Esophagus (tissue), 2 donors: ENCODE data around the gene TGIF1. TPM values are rescaled to one million over a fixed set of nuclear protein-coding genes. Genes with fewer than 3 reads are reported as not detected.

Experiments used
- H3K27ac ChIP-seq, 2 donors: one replicate each; pipeline ENCODE4 v1.5.1; 2013; ENCODE audit warnings: low read depth in 2 of 2, mild to moderate bottlenecking in 2 of 2, inconsistent platforms in 1 of 2, low read length in 1 of 2, moderate library complexity in 1 of 2
- H3K27me3 ChIP-seq, 2 donors: one replicate each; pipeline ENCODE4 v1.6.1; 2013; ENCODE audit warnings: low read length in 2 of 2, control low read depth in 1 of 2, mild to moderate bottlenecking in 1 of 2; ENCODE audit not compliant: insufficient read depth in 2 of 2, control insufficient read depth in 1 of 2
- H3K36me3 ChIP-seq, 2 donors: one replicate each; pipeline ENCODE4 v1.6.1; 2013; ENCODE audit warnings: low read length in 1 of 2; ENCODE audit not compliant: control insufficient read depth in 2 of 2, insufficient read depth in 2 of 2
- H3K4me1 ChIP-seq, 2 donors: one replicate each; pipeline ENCODE4 v1.6.1; 2013; ENCODE audit warnings: low read length in 1 of 2; ENCODE audit not compliant: control insufficient read depth in 2 of 2, insufficient read depth in 2 of 2
- H3K4me3 ChIP-seq, 2 donors: one replicate each; pipeline ENCODE4 v1.5.1; 2013; ENCODE audit warnings: low read length in 2 of 2, mild to moderate bottlenecking in 2 of 2, low read depth in 1 of 2, moderate library complexity in 1 of 2
- H3K9me3 ChIP-seq, 2 donors: one replicate each; pipeline ENCODE4 v1.6.1; 2013; ENCODE audit warnings: mild to moderate bottlenecking in 2 of 2, low read depth in 1 of 2, low read length in 1 of 2, moderate library complexity in 1 of 2; ENCODE audit not compliant: control insufficient read depth in 2 of 2, insufficient read depth in 1 of 2
- WGBS, 2 donors: extraction: QIAGEN DNeasy Blood & Tissue Kit; methylation state at CpG; one replicate each; pipeline ENCODE4 v1.1.7; 2013; 5-methylcytosine and 5-hydroxymethylcytosine counted together
- polyA plus RNA-seq, 2 donors: library from polyadenylated mRNA; stranded (reverse); fragments of 200-250 nt; gene quantifications; one replicate each; pipeline ENCODE4 v1.2.3, GENCODE V29; 2013
- donor health status: healthy with polysubstance abuse.
- donor health status: Bipolar disorder and iron deficiency.

Gene TGIF1
- polyA plus RNA-seq, 2 donors, result 25.1 to 29.7 TPM

GRCh38 chr18:3447895-3448837 is 1.8 kb upstream of the TGIF1 start:
- WGBS, 2 donors, result 0% methylated on average over 54 to 63 of the region's 63 CpGs
- H3K9me3 ChIP-seq, result no peaks in the 10 kb centered on the region
- H3K4me1 ChIP-seq, result no peaks in the 10 kb centered on the region
- H3K4me3 ChIP-seq, result peak overlapping the region; percentile 83 to 93
- H3K36me3 ChIP-seq, result no peaks in the 10 kb centered on the region
- peak overlapping the region; percentile 99 for H3K27ac ChIP-seq
- no peaks in the 10 kb centered on the region for H3K27me3 ChIP-seq

- WGBS, 2 donors, result 0 to 1% methylated on average over 38 of the region's 38 CpGs
- Histone ChIP-seq H3K4me3 (peak overlapping the region; percentile 83 to 93), H3K27ac (peak overlapping the region; percentile 99)
These were observed 997 bp upstream of the TGIF1 start for GRCh38 chr18:3448838-3449511.

GRCh38 chr18:3449512-3450011 is 410 bp upstream of the TGIF1 start:
- Histone ChIP-seq H3K27me3 (no peaks in the 10 kb centered on the region), H3K36me3 (no peaks in the 10 kb centered on the region), H3K4me1 (no peaks in the 10 kb centered on the region), H3K4me3 (peak overlapping the region; percentile 83 to 93), H3K9me3 (no peaks in the 10 kb centered on the region), H3K27ac (peak overlapping the region; percentile 99)
- WGBS, 2 donors, result 0% methylated on average over 40 to 47 of the region's 47 CpGs

More at GRCh38 chr18:3448838-3449511, 997 bp upstream of the TGIF1 start:
- Histone ChIP-seq H3K27me3 (no peaks in the 10 kb centered on the region), H3K4me1 (no peaks in the 10 kb centered on the region), H3K36me3 (no peaks in the 10 kb centered on the region), H3K9me3 (no peaks in the 10 kb centered on the region)

GRCh38 chr18:3450799-3451182 is 819 bp downstream of the TGIF1 start:
- peak overlapping the region; percentile 83 to 93 for H3K4me3 ChIP-seq
- H3K4me1 ChIP-seq, result no peaks in the 10 kb centered on the region
- H3K9me3 ChIP-seq, result no peaks in the 10 kb centered on the region
- WGBS, 2 donors, result 0 to 1% methylated on average over 30 of the region's 30 CpGs
- H3K27ac ChIP-seq, result peak overlapping the region; percentile 99
- H3K36me3 ChIP-seq, result no peaks in the 10 kb centered on the region
- no peaks in the 10 kb centered on the region for H3K27me3 ChIP-seq

DNA sequence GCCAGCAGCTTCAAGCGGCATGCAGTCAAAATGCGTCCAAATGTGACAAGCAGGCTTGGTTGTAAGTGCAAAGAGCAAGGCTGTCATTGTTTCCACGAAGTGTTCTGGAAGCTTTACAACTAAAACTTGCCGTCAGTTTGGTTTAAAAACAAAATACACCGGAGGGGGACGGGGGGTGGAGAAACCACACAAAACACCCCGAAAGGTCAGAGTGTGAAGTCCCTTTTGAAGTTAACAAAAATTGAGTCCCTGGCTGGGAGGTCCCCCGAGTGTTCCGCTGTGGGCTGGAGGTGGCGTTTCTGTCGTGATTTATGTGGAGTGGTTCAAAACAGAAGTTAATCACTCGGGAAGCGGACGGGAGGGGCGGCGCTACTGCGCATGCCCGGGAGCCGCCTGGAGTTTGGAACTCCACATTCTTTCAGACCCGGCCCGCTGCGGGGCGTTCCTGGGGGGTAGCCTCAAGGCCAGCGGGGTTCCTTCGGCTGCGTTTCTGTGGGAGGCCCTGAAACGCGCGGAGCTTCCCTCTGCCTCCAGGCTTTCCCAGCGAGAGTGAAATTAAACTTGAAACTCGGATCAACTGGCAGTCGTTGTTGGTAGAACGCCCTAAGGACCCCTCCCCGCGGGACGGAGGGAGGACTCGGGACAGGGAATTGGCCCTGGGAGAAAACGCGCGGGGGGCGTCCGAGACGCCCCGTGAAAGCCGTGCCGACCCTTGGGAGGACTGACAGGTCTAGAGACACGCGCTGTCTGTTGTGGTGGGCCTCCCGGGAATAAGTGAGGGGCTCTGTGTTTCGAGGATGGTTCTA is 1.4 kb downstream of the TGIF1 start:
- peaks cover 0 to 3% of the 10 kb centered on the region in 2 donors for H3K4me1 ChIP-seq
- H3K9me3 ChIP-seq, result no peaks in the 10 kb centered on the region
- no peaks in the 10 kb centered on the region for H3K27me3 ChIP-seq
- H3K36me3 ChIP-seq, result no peaks in the 10 kb centered on the region
- H3K4me3 ChIP-seq, result peak overlapping the region; percentile 83 to 93
- H3K27ac ChIP-seq, result peak overlapping the region; percentile 99
- 0 to 1% methylated on average over 45 to 50 of the region's 50 CpGs for WGBS, 2 donors

DNA sequence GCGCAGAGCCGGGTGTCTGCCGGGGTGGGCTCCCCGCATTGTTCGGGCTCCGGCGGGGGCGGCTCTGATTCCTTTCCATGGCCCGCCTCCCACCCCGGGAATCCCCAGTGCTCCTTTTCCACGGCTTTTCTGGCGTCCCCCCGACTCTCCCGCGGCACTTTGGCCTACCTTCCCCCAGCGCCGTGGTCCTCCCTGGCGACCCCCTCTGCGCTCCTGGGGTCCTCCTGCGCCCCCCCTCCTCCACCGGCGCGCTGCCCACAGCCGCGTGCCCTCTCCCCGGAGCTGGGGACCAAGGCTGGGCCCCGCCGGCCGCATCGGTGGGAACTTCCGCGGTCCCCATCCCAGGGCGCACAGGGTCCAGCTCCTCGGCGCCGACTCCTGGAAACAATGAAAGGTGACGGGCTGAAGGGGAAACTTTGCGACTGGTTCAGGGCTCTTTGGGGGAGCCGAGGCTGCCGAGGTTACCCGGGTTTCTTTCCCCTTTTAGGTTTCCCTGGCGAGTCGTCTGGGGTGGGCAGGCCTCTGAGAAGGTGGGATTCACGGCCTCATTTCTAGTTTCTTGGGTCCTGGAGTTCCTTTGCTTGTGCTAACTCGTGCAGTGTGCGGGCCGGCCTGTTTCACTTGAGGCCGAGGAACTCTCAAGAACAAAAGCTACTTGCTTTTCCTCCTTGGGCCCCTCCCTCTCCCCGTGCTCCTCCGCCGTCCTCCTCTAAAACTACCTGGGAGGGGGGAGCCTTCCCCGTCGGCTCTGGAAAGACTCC is 2.2 kb downstream of the TGIF1 start:
- Histone ChIP-seq H3K9me3 (no peaks in the 10 kb centered on the region), H3K36me3 (no peaks in the 10 kb centered on the region), H3K27ac (peak overlapping the region; percentile 99), H3K4me3 (peak overlapping the region; percentile 83 to 93), H3K4me1 (peaks cover 0 to 4% of the 10 kb centered on the region in 2 donors), H3K27me3 (no peaks in the 10 kb centered on the region)
- 1 to 3% methylated on average over 48 to 53 of the region's 53 CpGs for WGBS, 2 donors

DNA sequence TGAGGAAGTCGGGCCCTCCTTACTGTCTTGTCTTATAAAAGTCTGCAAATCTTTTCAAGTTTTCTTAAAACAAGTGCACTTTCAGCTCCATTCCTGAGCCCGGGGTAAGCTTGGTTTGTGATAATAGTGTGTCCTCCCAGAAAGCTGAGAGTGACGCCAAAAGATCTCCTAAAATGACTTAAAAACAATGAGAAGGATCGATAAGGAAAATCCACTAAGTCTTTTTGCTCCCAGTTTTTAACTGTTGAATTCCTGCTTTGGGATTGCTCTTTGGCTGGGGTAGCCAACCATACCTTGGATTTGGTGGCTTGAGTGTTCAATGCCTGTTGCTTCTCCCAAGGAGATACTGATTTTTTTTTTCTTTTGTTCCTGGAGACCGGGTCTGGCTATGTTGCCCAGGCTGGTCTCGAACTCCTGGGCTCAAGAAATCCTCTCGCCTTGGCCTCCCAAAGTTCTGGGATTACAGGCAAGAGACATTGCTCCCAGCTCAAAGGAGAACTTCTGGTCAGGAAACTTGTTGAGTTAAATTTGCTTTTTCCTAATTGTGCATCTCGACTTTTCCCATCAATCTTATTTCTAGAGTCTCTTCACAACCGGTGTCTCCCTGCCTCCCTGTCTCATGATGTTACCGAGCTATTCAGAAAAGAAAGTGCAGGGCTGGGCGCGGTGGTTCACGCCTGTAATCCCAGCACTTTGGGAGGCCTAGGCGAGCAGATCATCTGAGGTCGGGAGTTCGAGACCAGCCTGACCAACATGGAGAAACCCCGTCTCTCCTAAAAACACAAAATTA is 3.0 kb downstream of the TGIF1 start:
- no peaks in the 10 kb centered on the region for H3K9me3 ChIP-seq
- peaks cover 0 to 9% of the 10 kb centered on the region in 2 donors for H3K4me1 ChIP-seq
- peak overlapping the region; percentile 99 for H3K27ac ChIP-seq
- peaks cover 4 to 5% of the 10 kb centered on the region in 2 donors for H3K36me3 ChIP-seq
- H3K4me3 ChIP-seq, result peak overlapping the region; percentile 83 to 93
- no peaks in the 10 kb centered on the region for H3K27me3 ChIP-seq
- WGBS, 2 donors, result 31 to 33% methylated on average over 17 of the region's 17 CpGs

- peak overlapping the region; percentile 22 to 93 for H3K4me3 ChIP-seq
- no peaks in the 10 kb centered on the region for H3K9me3 ChIP-seq
- WGBS, 2 donors, result 11 to 13% methylated on average over 20 to 21 of the region's 21 CpGs
- H3K36me3 ChIP-seq, result peaks cover 4 to 5% of the 10 kb centered on the region in 2 donors
- H3K27ac ChIP-seq, result peak overlapping the region; percentile 99
- H3K4me1 ChIP-seq, result peaks cover 0 to 9% of the 10 kb centered on the region in 2 donors
- H3K27me3 ChIP-seq, result no peaks in the 10 kb centered on the region
These were observed 3.8 kb downstream of the TGIF1 start for GRCh38 chr18:3453540-3454364.
